ENCODE measurements around the gene ZNF430.

GRCh38 chr19:21101521-21102242 is 81.2 kb downstream of the ZNF430 start:
- TF ChIP-seq ESRRG (CRISPR knock-in tag; IDR thresholded peaks at IDR 0.05) (no peak), ZNF565 (CRISPR knock-in tag; conservative IDR thresholded peaks at IDR 0.05; ENCODE audit: low read depth) (no peak), ZC3H10 (CRISPR knock-in tag; IDR thresholded peaks at IDR 0.05) (no peak), ISL1 (CRISPR knock-in tag; IDR thresholded peaks at IDR 0.05) (no peak), RARB (CRISPR knock-in tag; IDR thresholded peaks at IDR 0.05) (no peak), PPARA (CRISPR knock-in tag; IDR thresholded peaks at IDR 0.05; ENCODE audit: borderline replicate concordance) (no peak), POU6F1 (CRISPR knock-in tag; IDR thresholded peaks at IDR 0.05; ENCODE audit: borderline replicate concordance, low read depth) (no peak)

Measured in SK-N-SH treated with all-trans-retinoic acid at 6 μM for 48 hours (cell line).